Activated naive CD4-positive, alpha-beta T cell treated with anti-CD3 and anti-CD28 coated beads, Interleukin-2, amount 50 U/mL, for 24 hours (primary cell): Measurements from ENCODE around the gene SH2D7.

Source experiments
- H3K27ac Mint-ChIP-seq: one replicate; pipeline ENCODE4 v1.8.0; 2021; ENCODE audit warnings: mild to moderate bottlenecking, mixed read lengths
- H3K27me3 Mint-ChIP-seq: one replicate; pipeline ENCODE4 v1.8.0; 2021; ENCODE audit warnings: mixed read lengths
- H3K36me3 Mint-ChIP-seq: one replicate; pipeline ENCODE4 v1.8.0; 2021; ENCODE audit warnings: mixed read lengths
- H3K4me1 Mint-ChIP-seq: one replicate; pipeline ENCODE4 v1.8.0; 2021; ENCODE audit warnings: mixed read lengths
- H3K4me3 Mint-ChIP-seq: one replicate; pipeline ENCODE4 v1.8.0; 2021; ENCODE audit warnings: mild to moderate bottlenecking, mixed read lengths
- H3K9me3 Mint-ChIP-seq: one replicate; pipeline ENCODE4 v1.8.0; 2021; ENCODE audit warnings: mixed read lengths

The SH2D7 gene

DNA sequence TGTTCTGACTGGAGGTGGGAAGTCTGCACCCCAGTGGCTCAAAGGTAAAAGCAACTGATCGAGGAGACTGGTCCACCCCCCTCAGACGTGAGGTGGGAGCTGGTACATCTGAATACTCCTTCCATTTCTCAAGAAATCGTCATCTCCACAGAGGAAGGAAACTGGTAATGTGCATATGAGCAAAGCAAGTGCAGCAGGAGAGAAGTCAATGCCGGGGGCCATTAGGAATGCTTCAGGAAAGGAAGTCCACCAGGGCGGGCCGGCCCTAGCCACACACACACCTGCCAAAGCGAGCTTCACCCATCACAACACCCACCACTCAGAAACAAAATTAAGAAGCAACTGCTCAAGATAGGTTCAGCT is 23.3 kb upstream of the SH2D7 start:
- Mint-ChIP-seq H3K27me3 (no peaks in the 10 kb centered on the region), H3K4me1 (peaks cover 26% of the 10 kb centered on the region), H3K27ac (peak overlapping the region; percentile 98), H3K36me3 (peaks cover 2% of the 10 kb centered on the region), H3K4me3 (peak overlapping the region; percentile 86), H3K9me3 (no peaks in the 10 kb centered on the region)

DNA sequence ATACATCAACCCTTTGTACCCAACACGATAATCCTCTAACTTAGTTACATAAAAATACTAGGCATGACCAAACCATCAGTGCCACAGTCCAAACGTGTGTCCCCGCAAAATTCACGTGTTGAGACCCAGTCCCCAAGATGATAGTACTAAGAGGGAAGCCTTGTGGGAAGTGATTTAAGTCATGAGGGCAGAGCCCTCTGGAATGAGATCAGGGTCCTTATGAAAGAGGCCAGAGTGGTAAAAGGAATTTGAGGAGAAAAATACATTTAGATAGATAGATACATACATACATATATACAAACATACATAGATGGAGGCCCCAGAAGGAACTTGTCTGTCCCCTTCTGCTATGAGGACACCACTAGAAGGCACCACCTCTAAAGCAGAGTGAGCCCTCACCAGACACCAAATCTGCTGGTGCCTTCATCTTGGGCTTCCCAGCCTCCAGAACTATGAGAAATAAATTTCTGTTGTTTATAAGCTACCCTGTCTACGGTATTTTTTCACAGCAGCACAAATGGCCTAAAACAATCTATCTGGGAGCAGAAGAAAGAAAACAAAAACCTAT is 22.8 kb upstream of the SH2D7 start:
- Mint-ChIP-seq H3K9me3 (no peaks in the 10 kb centered on the region), H3K27me3 (no peaks in the 10 kb centered on the region), H3K27ac (peak overlapping the region; percentile 98), H3K4me3 (peak overlapping the region; percentile 86), H3K36me3 (peaks cover 3% of the 10 kb centered on the region), H3K4me1 (peaks cover 31% of the 10 kb centered on the region)

DNA sequence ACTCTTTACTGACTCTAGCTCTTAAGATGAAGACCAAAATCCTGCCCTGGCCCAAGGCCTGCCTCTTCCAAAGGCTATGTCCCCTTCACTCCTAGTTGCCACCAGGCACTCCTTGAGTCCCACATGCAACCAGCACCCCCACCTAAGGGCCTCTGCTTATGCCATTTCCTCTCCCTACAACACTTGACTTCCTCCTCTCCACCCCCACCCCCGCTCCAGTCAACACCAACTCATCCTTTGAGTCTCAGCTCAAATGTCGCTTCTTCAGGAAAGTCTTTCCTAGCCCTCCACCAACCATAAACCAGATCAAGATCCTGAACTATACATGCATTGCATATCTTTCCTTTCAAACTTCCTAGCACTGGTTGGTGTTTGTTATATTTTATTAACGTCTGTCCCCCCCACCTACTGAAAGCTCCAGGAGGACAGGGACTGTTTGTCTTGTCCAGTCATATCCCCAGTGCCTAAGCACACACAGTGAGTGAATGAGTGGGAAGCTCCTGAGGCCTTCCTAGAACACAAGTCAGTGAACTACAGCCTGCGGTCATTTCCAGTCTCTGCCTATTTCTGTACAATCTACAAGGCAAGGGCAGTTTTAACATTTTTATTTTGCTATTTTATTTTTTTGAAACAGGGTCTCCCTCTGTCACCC is 22.2 kb upstream of the SH2D7 start:
- no peaks in the 10 kb centered on the region for H3K27me3 Mint-ChIP-seq
- peaks cover 5% of the 10 kb centered on the region for H3K36me3 Mint-ChIP-seq
- peak overlapping the region; percentile 98 for H3K27ac Mint-ChIP-seq
- no peaks in the 10 kb centered on the region for H3K9me3 Mint-ChIP-seq
- peak overlapping the region; percentile 86 for H3K4me3 Mint-ChIP-seq
- peaks cover 34% of the 10 kb centered on the region for H3K4me1 Mint-ChIP-seq

DNA sequence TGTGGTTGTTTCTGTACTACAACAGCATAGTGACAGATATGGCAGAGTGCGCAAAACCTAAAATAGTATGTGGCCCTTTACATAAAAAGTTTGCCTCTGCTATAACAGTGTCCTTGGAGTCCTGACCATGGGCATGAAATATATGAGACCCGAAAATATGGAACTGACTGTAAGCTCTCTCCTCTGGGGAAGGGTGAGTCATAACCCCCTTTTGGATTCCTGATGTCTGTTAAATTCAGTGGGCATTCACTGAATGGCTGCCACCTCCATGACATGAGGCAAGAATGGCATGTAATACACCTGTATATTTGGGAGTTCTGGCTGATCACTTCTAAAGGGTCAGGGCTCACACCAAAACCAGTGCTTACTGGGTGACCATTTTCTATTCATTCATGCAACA is 21.0 kb upstream of the SH2D7 start:
- Mint-ChIP-seq H3K4me1 (peaks cover 45% of the 10 kb centered on the region), H3K9me3 (no peaks in the 10 kb centered on the region), H3K4me3 (no peak overlapping the region)

DNA sequence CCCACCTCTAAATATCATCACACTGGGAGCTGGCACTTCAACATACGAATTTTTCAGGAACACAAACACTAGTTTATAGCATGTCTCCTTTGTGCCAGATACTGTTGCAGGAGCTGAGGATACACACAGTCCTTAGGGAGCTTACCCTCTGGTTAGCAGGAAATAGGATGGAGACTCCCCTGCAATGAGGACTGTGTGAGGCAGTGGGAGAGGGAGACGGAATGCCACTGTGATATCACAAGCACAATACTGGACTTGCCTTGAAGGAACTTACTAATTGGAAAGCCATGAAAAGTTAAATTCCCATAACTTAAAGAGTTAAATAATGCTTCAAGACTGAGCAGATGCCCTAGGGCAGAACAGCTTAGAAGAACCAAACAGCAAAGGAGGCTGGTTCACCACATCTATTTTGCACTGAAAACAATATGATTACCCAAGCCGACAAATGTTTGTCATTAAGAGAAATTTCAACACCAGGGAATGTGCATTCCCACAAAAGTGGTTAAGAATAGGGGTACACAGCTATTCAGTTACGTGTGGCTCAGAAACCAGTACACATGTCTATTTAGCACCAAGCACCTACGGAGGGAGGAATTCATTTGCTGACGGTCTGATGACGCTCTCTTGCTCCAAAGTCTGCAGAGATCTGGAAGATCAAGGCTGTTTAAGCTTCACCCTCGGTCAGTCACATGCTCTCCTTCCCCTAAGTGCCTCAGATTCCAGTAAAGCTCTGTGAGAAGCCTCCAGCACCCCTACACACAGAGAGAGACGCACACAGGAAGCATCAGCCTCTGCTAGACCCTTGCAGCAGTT is 20.1 kb upstream of the SH2D7 start:
- peak overlapping the region; percentile 42 for H3K4me3 Mint-ChIP-seq
- H3K9me3 Mint-ChIP-seq = no peaks in the 10 kb centered on the region
- peak overlapping the region; percentile 72 for H3K27ac Mint-ChIP-seq
- H3K27me3 Mint-ChIP-seq = no peaks in the 10 kb centered on the region
- H3K4me1 Mint-ChIP-seq = peaks cover 45% of the 10 kb centered on the region
- H3K36me3 Mint-ChIP-seq = peaks cover 6% of the 10 kb centered on the region

More for the DNA sequence above, 21.0 kb upstream of the SH2D7 start:
- Mint-ChIP-seq H3K27ac (peak overlapping the region; percentile 60), H3K36me3 (peaks cover 6% of the 10 kb centered on the region), H3K27me3 (no peaks in the 10 kb centered on the region)

DNA sequence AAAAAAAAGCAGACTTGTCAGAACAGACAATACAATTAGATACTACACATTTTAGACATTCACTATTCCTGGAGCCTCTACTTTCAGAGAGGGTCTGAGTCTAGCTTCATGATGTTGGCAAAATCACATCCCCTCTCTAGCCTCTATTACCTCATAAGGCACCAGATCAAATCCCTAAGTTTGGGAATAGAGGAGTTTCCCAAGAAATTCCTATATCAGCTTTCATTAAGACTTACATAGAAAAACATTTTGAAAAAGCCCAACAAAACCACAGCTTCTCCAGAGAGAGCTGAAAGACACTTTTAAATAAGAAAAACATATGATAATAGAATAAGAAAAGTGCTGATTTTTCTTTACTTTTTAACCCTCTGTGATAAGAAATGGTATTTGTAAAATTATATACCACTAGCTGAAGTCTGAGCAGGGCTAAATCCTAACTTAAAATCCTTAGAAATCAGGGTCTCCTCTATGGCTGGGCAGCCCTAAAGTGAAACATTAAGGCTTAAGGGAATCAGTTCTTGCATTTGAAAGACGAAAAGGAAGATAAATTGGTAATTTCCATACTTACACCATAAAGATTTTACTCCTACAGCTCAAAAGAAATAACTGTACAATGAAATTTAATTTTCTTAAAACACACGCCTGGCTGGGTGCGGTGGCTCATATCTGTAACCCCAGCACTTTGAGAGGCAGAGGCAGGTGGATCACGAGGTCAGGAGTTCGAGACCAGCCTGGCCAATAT is 19.1 kb upstream of the SH2D7 start:
- H3K27me3 Mint-ChIP-seq = no peaks in the 10 kb centered on the region
- H3K27ac Mint-ChIP-seq = peak overlapping the region; percentile 72
- H3K4me1 Mint-ChIP-seq = peaks cover 50% of the 10 kb centered on the region
- no peaks in the 10 kb centered on the region for H3K9me3 Mint-ChIP-seq
- H3K36me3 Mint-ChIP-seq = peaks cover 6% of the 10 kb centered on the region
- H3K4me3 Mint-ChIP-seq = peak overlapping the region; percentile 42

DNA sequence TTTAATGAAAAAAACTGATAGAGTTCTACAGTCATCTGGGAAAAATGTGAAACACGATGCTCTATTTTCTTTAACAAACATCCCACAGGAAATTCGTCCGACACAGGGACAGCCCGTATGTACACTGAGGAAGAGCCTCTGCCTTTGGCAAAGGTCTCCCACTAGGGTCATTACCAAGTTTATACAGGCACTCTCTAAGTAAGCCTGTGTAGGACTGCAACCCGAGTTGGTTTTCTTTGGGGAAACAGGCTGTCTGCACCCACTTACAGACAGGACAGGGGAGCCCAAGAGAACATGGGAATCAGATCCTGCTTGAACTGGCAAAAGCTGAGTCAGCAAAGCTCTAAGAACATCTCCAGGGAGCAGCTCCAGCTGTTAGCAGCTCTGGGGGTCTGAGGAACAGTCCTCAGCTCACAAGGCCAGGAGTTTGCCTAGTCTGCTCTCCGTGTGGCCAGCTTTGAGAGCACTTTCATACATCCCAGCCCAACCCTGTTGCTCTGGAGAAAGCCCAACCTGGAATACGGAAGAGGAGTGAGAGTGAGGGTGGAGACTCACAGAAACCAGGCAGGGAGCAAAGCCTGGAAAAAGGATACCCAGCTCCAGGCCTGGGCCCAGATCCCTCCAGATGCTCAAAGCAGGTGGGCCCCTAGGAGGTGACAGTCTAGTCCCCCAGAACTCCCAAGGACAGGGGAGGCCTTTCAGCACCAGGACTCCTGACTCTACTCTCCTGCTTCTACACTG is 16.7 kb upstream of the SH2D7 start:
- peaks cover 55% of the 10 kb centered on the region for H3K4me1 Mint-ChIP-seq

DNA sequence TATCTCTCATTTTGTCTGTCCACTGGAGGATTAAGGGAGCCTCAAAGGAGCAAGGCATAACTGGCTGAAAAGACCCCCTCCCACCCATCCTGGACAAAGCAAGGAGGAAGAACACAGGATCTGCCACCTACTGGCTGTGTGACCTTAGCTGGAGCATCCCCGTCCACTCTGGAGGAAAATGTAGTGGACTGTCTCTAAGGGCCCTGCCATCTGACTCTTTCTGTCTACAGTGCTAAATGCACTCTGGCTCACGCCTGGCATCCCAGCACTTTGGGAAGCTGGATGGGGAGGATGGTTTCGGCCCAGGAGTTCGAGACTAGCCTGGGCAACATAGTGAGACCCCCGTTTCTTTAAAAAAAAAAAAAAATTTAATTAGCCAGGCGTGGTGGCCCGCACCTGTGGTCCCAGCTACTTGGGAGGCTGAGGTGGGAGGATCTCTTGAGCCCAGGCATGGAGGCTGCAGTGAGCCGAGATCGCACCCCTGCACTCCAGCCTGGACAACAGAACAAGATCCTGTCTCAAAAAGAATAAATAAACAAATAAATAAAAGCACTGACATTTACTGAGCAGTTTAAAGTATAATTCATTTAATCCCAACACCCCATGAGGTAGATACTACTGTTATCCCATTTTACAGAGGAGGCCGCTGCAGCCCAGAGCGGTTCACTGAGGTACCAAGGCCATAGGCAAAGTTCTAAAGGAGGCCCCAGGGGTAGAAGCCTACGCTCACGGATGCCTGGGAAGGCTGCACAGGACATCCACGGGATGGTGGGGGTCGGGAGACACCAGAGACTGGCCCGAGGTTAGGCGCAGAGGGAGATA is 15.9 kb upstream of the SH2D7 start:
- H3K9me3 Mint-ChIP-seq = no peaks in the 10 kb centered on the region
- peak overlapping the region; percentile 95 for H3K4me3 Mint-ChIP-seq
- H3K27me3 Mint-ChIP-seq = no peaks in the 10 kb centered on the region
- peaks cover 4% of the 10 kb centered on the region for H3K36me3 Mint-ChIP-seq
- H3K27ac Mint-ChIP-seq = peak overlapping the region; percentile 91
- H3K4me1 Mint-ChIP-seq = peaks cover 50% of the 10 kb centered on the region

More for the DNA sequence above, 16.7 kb upstream of the SH2D7 start:
- H3K4me3 Mint-ChIP-seq = peak overlapping the region; percentile 95
- no peaks in the 10 kb centered on the region for H3K27me3 Mint-ChIP-seq
- peak overlapping the region; percentile 61 for H3K27ac Mint-ChIP-seq
- no peaks in the 10 kb centered on the region for H3K9me3 Mint-ChIP-seq
- peaks cover 4% of the 10 kb centered on the region for H3K36me3 Mint-ChIP-seq

DNA sequence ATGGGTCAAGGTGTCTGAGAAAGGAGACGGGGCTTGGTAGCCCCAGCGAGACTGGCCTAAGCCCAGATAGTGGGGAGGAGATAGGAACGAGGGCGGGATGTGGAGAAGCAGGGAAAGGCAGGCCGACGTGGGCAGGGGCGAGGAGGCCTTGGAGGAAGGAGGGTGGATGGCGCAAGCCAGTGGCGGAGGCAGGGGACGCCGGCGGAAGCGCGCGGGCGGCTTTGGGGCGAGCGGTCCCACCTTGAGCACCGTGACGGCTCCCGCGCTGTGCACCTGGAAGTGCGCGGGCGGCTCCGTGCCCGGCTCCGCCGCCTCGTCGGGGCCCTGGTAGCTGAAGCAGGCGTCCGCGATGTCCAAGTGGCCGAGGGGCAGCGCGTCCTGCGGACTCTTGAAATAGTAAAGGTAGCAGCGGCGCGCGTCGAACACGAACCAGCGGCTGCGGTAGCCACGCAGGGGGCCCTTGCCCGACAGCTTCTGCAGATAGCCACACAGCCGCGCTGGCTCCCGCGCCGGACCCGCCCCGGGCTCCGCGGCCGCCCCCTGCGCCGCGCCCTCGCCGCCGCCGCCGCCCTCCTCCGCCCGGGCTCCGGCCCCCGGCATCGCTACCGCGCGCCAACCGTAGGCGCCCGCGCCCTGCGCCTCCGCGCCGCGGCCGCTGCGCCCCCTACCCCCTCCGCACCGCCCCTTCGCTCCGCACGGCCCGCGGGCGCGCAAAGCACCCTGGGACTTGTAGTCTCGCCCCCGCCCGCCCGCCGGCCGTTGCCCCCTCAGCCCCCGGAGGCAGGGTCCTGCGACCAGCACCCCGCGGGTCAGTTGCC is 15.1 kb upstream of the SH2D7 start, which contains the start of gene TBC1D2B:
Gene TBC1D2B (minus strand): TSS at position 659 of the 818 bp plus-strand sequence. CDS start 59 bp downstream, at position 600.
- no peaks in the 10 kb centered on the region for H3K9me3 Mint-ChIP-seq
- H3K27ac Mint-ChIP-seq = peak within 1 kb of the TSS; percentile 97
- peaks cover 4% of the 10 kb centered on the region for H3K36me3 Mint-ChIP-seq
- H3K27me3 Mint-ChIP-seq = no peaks in the 10 kb centered on the region
- H3K4me3 Mint-ChIP-seq = peak within 1 kb of the TSS; percentile 95
- peaks cover 42% of the 10 kb centered on the region for H3K4me1 Mint-ChIP-seq

DNA sequence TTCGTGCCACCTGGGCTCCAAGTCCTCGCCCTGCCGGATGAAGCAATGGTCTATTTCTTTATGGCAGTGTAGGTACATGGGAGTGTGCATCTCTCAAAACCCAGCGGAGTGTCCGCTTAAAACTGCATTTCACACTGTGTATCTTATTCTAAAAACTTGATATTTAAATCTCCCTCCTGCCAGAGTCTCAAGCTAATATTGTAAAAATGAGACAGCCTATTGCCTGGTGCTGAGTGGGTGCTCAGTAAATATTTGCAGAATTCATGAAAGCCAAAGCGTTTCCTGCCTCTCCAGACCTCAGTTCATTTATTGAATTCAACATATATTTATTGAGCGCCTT is 14.5 kb upstream of the SH2D7 start:
- Mint-ChIP-seq H3K27me3 (no peaks in the 10 kb centered on the region), H3K4me1 (peaks cover 37% of the 10 kb centered on the region), H3K27ac (peak overlapping the region; percentile 97), H3K9me3 (no peaks in the 10 kb centered on the region), H3K36me3 (peaks cover 4% of the 10 kb centered on the region), H3K4me3 (peak overlapping the region; percentile 91)

DNA sequence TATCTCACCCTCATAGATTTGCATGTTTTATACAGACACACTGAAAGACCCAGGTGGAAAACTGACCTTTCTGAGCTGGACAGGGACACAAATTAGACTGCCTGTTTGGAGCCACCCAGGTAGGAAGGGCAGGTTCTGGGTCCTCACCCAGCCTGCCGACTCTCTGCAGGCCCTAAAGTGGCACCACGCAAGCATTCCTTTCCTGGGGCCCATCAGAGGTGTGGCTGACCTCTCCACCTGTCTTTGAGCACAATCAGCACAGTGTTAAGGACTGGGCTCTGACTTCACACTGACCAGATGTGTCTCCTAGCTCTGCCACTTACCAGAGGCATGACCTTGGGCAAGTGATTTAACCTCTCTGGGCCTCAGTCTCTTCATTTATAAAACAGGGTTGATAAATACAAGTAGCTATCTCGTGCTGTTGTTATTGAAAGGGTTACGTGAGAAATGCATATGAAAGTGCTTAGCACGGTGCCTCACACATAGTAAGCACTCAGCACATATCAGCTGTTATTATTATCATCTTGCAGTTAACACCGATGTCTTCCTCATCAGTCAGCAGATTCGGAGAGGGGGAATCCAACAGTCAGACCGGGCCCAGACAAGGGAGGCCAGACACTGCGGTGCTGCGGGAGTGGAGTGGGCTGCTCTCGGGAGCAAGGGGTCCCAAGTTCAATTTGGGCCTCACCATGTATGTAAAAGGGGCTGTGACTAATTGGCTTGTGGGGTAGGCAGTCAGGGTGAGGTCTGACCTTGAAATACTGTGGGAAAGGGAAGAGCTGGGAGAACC is 12.9 kb upstream of the SH2D7 start:
- Mint-ChIP-seq H3K4me1 (peaks cover 24% of the 10 kb centered on the region), H3K27me3 (no peaks in the 10 kb centered on the region), H3K9me3 (no peaks in the 10 kb centered on the region), H3K4me3 (no peak overlapping the region), H3K27ac (no peak overlapping the region), H3K36me3 (peaks cover 3% of the 10 kb centered on the region)

DNA sequence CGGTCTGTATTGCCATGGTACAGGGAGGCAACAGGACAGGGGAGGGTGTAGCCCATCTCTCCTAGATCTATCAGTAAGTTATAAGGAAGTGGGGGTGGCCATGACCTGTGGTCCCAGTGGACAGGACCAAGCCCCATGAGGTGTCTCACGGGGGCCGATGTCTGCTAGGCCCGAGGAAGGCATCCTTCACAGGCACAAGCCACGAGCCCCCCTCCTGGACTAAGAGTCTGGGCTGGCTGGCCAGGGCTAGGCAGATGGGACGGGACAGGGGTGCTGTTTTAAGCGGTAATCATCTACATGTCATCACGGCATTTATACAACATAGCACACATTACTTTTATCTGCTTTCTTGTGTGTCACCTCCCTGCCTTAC is 12.3 kb upstream of the SH2D7 start:
- Mint-ChIP-seq H3K27ac (no peak overlapping the region), H3K36me3 (peaks cover 1% of the 10 kb centered on the region), H3K27me3 (no peaks in the 10 kb centered on the region), H3K4me1 (peaks cover 21% of the 10 kb centered on the region), H3K4me3 (no peak overlapping the region), H3K9me3 (no peaks in the 10 kb centered on the region)

DNA sequence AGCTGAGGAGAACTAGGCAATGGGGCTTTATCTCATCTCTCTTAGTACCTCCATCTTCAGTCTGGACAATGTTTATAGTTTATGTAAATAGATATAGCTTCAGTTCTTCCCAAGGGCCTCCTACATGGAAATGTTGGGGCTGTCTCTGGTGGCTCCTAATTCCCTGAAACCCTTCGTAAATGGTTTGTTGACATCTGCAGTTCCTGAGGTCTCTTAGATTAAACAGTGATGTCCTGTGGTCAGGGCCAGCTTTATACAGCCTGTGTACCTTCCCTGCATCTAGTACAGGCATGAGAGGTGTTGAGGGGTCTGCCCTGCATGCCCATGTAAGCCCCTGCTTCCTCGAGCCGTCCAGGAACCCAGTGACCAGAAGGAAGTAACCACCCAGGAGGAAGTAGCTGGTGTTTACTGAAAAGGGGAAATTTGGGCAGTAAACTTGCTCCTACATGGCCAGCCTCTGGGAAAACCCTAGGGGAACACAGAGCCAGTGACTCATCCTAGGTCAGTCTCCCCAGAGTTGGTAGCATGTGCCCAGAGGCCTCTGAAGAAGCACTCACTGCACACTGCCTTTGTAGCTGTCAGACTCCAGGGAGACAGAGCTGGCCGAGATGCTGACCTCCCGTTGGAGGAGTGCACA is 10.1 kb upstream of the SH2D7 start:
- H3K27me3 Mint-ChIP-seq = no peaks in the 10 kb centered on the region
- no peak overlapping the region for H3K4me3 Mint-ChIP-seq
- H3K9me3 Mint-ChIP-seq = no peaks in the 10 kb centered on the region
- H3K4me1 Mint-ChIP-seq = peaks cover 9% of the 10 kb centered on the region
- H3K36me3 Mint-ChIP-seq = no peaks in the 10 kb centered on the region
- H3K27ac Mint-ChIP-seq = peak overlapping the region; percentile 21
